Ishikawa (cell line): ENCODE data around the gene ADARB1.

ENCODE experiments used
- CEBPB ChIP-seq: IDR thresholded peaks from 2 replicates; pipeline ENCODE4 v1.6.1; 2012
- CREB1 ChIP-seq: IDR thresholded peaks from 2 replicates; pipeline ENCODE4 v1.6.1; 2012; ENCODE audit warnings: low read depth
- EGR1 ChIP-seq: IDR thresholded peaks from 2 replicates; pipeline ENCODE4 v1.6.1; 2012
- EP300 ChIP-seq: IDR thresholded peaks from 2 replicates; pipeline ENCODE4 v1.6.1; 2012; ENCODE audit warnings: borderline replicate concordance
- FOXM1 ChIP-seq: IDR thresholded peaks from 2 replicates; pipeline ENCODE4 v1.6.1; 2012; ENCODE audit warnings: low read depth, borderline replicate concordance
- NFIC ChIP-seq: IDR thresholded peaks from 2 replicates; pipeline ENCODE4 v1.6.1; 2012
- RAD21 ChIP-seq: IDR thresholded peaks from 2 replicates; pipeline ENCODE4 v1.6.1; 2012; ENCODE audit warnings: low read depth
- TAF1 ChIP-seq: IDR thresholded peaks from 2 replicates; pipeline ENCODE4 v1.6.1; 2012; ENCODE audit warnings: low read depth, mild to moderate bottlenecking
- TCF12 ChIP-seq: IDR thresholded peaks from 2 replicates; pipeline ENCODE4 v1.6.1; 2012; ENCODE audit warnings: low read depth
- TEAD4 ChIP-seq: IDR thresholded peaks from 2 replicates; pipeline ENCODE4 v1.6.1; 2012
- YY1 ChIP-seq: IDR thresholded peaks from 2 replicates; pipeline ENCODE4 v1.6.1; 2012; ENCODE audit warnings: low read depth
- ZBTB7A ChIP-seq: IDR thresholded peaks from 2 replicates; pipeline ENCODE4 v1.6.1; 2012; ENCODE audit warnings: low read depth
- TF ChIP-seq, protein P1 (sequence below): IDR thresholded peaks from 2 replicates; pipeline ENCODE4 v1.6.1; 2012
- TF ChIP-seq, protein P2 (sequence below): IDR thresholded peaks from 2 replicates; pipeline ENCODE4 v1.6.1; 2012
- TF ChIP-seq, protein P3 (sequence below): IDR thresholded peaks from 2 replicates; pipeline ENCODE4 v1.6.1; 2012; ENCODE audit warnings: low read depth, mild to moderate bottlenecking

The ADARB1 gene

GRCh38 chr21:45052960-45053359 is 21.4 kb upstream of the ADARB1 start:
- TF ChIP-seq, protein P1, sequence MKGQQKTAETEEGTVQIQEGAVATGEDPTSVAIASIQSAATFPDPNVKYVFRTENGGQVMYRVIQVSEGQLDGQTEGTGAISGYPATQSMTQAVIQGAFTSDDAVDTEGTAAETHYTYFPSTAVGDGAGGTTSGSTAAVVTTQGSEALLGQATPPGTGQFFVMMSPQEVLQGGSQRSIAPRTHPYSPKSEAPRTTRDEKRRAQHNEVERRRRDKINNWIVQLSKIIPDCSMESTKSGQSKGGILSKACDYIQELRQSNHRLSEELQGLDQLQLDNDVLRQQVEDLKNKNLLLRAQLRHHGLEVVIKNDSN = no peak
- TF ChIP-seq CEBPB (no peak), NFIC (no peak), RAD21 (no peak), EGR1 (no peak), YY1 (no peak), TAF1 (no peak), EP300 (no peak), ZBTB7A (no peak)
- TF ChIP-seq, protein P2, sequence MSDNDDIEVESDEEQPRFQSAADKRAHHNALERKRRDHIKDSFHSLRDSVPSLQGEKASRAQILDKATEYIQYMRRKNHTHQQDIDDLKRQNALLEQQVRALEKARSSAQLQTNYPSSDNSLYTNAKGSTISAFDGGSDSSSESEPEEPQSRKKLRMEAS = no peak
- TF ChIP-seq, protein P3, sequence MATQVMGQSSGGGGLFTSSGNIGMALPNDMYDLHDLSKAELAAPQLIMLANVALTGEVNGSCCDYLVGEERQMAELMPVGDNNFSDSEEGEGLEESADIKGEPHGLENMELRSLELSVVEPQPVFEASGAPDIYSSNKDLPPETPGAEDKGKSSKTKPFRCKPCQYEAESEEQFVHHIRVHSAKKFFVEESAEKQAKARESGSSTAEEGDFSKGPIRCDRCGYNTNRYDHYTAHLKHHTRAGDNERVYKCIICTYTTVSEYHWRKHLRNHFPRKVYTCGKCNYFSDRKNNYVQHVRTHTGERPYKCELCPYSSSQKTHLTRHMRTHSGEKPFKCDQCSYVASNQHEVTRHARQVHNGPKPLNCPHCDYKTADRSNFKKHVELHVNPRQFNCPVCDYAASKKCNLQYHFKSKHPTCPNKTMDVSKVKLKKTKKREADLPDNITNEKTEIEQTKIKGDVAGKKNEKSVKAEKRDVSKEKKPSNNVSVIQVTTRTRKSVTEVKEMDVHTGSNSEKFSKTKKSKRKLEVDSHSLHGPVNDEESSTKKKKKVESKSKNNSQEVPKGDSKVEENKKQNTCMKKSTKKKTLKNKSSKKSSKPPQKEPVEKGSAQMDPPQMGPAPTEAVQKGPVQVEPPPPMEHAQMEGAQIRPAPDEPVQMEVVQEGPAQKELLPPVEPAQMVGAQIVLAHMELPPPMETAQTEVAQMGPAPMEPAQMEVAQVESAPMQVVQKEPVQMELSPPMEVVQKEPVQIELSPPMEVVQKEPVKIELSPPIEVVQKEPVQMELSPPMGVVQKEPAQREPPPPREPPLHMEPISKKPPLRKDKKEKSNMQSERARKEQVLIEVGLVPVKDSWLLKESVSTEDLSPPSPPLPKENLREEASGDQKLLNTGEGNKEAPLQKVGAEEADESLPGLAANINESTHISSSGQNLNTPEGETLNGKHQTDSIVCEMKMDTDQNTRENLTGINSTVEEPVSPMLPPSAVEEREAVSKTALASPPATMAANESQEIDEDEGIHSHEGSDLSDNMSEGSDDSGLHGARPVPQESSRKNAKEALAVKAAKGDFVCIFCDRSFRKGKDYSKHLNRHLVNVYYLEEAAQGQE = no peak

- TF ChIP-seq EGR1 (no peak), YY1 (no peak), TCF12 (no peak), NFIC (no peak), CREB1 (no peak), TAF1 (no peak), FOXM1 (no peak), ZBTB7A (no peak), EP300 (no peak), RAD21 (no peak), CEBPB (no peak), TEAD4 (no peak)
- TF ChIP-seq, protein P2 = no peak
- TF ChIP-seq, protein P3 = no peak
- TF ChIP-seq, protein P1 = no peak
Observed at GRCh38 chr21:45053561-45054226, 20.7 kb upstream of the ADARB1 start.

- no peak for TF ChIP-seq NFIC
- no peak for TF ChIP-seq TAF1
- TF ChIP-seq YY1 = no peak
- no peak for TF ChIP-seq EGR1
- TF ChIP-seq EP300 = no peak
- no peak for TF ChIP-seq TEAD4
- TF ChIP-seq TCF12 = no peak
- TF ChIP-seq CREB1 = no peak
- no peak for TF ChIP-seq FOXM1
- TF ChIP-seq, protein P1 = no peak
- TF ChIP-seq, protein P2 = no peak
- TF ChIP-seq, protein P3 = no peak
- no peak for TF ChIP-seq CEBPB
- TF ChIP-seq RAD21 = no peak
- no peak for TF ChIP-seq ZBTB7A
Observed at GRCh38 chr21:45054227-45054926, 20.0 kb upstream of the ADARB1 start.
